Hepatocyte (in vitro differentiated cells): ENCODE results near the gene FAH. TPM values are rescaled to one million over a fixed set of nuclear protein-coding genes. Genes with fewer than 3 reads are reported as not detected.

ENCODE experiments used
- DNase-seq: peaks from one replicate; pipeline ENCODE4 v3.0.0-alpha.2; 2016; ENCODE audit warnings: low spot score
- H2AFZ ChIP-seq: fragments of 200-600 bp; sonication (generic); 2 replicates; pipeline ENCODE4 v1.6.0; 2016; ENCODE audit warnings: antibody characterized with exemption, mild to moderate bottlenecking
- H3K27ac ChIP-seq: fragments of 200-600 bp; sonication (generic); 2 replicates; pipeline ENCODE4 v1.5.1; 2016; ENCODE audit warnings: mild to moderate bottlenecking
- H3K27me3 ChIP-seq: fragments of 200-600 bp; sonication (generic); 2 replicates; pipeline ENCODE4 v1.6.1; 2016
- H3K36me3 ChIP-seq: fragments of 200-600 bp; sonication (generic); replicated peaks from 2 replicates; pipeline ENCODE4 v1.5.1; 2016; ENCODE audit warnings: low read depth; ENCODE audit not compliant: insufficient read depth
- H3K4me1 ChIP-seq: fragments of 200-600 bp; sonication (generic); 2 replicates; pipeline ENCODE4 v1.5.1; 2016; ENCODE audit warnings: mild to moderate bottlenecking, moderate library complexity; ENCODE audit not compliant: insufficient read depth
- H3K4me2 ChIP-seq: fragments of 200-600 bp; sonication (generic); 2 replicates; pipeline ENCODE4 v1.6.0; 2016
- H3K4me3 ChIP-seq: fragments of 200-600 bp; sonication (generic); 2 replicates; pipeline ENCODE4 v1.5.1; 2016; ENCODE audit warnings: mild to moderate bottlenecking
- H3K79me2 ChIP-seq: fragments of 200-600 bp; sonication (generic); 2 replicates; pipeline ENCODE4 v1.6.0; 2017; ENCODE audit warnings: mild to moderate bottlenecking
- H3K9me2 ChIP-seq: fragments of 200-600 bp; sonication (generic); replicated peaks from 2 replicates; pipeline ENCODE4 v1.6.0; 2017; ENCODE audit warnings: mild to moderate bottlenecking; ENCODE audit not compliant: insufficient read depth
- H3K9me3 ChIP-seq: fragments of 200-600 bp; sonication (generic); 2 replicates; pipeline ENCODE4 v1.5.1; 2016; ENCODE audit warnings: low read depth, mild to moderate bottlenecking
- H4K20me1 ChIP-seq: fragments of 200-600 bp; sonication (generic); 2 replicates; pipeline ENCODE4 v1.6.0; 2016; ENCODE audit warnings: mild to moderate bottlenecking; ENCODE audit not compliant: insufficient read depth, poor library complexity, severe bottlenecking
- EZH2 ChIP-seq: fragments of 200-600 bp; sonication (generic); IDR thresholded peaks from 2 replicates; pipeline ENCODE4 v1.6.1; 2016; ENCODE audit warnings: antibody characterized with exemption, mild to moderate bottlenecking, borderline replicate concordance
- EZH2phosphoT487 ChIP-seq: fragments of 200-600 bp; sonication (generic); IDR thresholded peaks from one replicate; pipeline ENCODE4 v1.6.1; 2018; ENCODE audit warnings: antibody characterized with exemption, mild to moderate bottlenecking, low read depth, moderate library complexity; ENCODE audit not compliant: unreplicated experiment, severe bottlenecking
- WGBS: methylation state at CpG from one replicate; pipeline ENCODE4 v1.1.6; 2016; ENCODE audit warnings: low lambda C conversion rate; ENCODE audit errors: missing lambda C conversion rate; 5-methylcytosine and 5-hydroxymethylcytosine counted together
- polyA plus RNA-seq: library from polyadenylated mRNA; unstranded; fragments of >200 nt; fragmentation: Nextera tagmentation; extraction: Ambion mirVana; gene quantifications from 2 replicates; pipeline ENCODE4 v1.2.1, GENCODE V29; 2016
- total RNA-seq: library from RNA; depleted of rRNA; stranded (reverse); fragments of >200 nt; gene quantifications from 2 replicates; pipeline ENCODE4 v1.2.3, GENCODE V29; 2014
- TF ChIP-seq, protein P1 (sequence below): fragments of 200-600 bp; sonication (generic); IDR thresholded peaks from 2 replicates; pipeline ENCODE4 v1.5.1; 2016; ENCODE audit warnings: antibody characterized with exemption, mild to moderate bottlenecking; ENCODE audit not compliant: poor library complexity

The FAH gene
- total and polyA plus RNA-seq, 2 experiments from 2014 or later: 58.0 to 90.5 TPM

DNA sequence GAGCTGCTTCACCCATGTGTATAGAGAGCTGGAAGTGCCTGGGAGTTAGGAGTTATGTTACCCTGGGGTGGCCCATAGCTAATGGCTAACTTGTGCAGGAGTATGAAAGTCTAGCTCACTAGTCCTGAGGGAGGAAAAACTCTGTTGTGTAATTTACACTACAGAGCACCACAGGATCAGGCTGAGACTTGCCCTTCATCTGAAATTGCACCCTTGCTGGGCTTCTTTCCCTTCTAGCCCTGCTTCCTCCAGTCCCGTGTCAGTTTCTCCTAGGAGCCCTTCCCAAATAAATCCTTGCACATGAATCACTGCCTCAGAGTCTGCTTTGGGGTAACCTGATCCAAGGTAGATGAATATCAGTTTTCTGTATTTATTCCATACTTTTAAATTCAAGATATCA lies 59.2 kb downstream of the FAH start:
- TF ChIP-seq EZH2: no peak
- H2AFZ ChIP-seq: no peak overlapping the region
- no peaks in the 10 kb centered on the region for H3K9me2 ChIP-seq

DNA sequence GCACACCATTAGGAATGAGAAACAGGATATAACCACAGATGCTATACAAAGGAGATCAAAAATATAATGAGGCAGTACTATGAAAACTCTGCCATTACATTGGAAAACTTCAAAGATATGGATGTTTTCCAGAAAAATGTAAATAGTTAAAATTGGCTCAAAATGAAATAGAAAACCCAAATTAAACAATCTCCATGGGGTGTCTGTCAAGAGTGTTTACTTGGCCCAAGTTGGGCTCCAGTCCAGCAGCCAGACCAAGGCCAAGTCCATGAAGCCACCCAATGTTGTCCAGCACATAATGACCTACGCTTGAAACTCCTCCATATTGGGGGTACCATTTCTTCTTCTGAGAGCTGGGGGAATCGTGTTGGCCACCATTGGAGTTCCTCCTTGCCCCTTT lies 62.1 kb downstream of the FAH start:
- Histone ChIP-seq H3K4me1 (no peaks in the 10 kb centered on the region), H3K27me3 (no peaks in the 10 kb centered on the region), H3K27ac (no peak overlapping the region), H3K79me2 (no peaks in the 10 kb centered on the region), H3K4me3 (no peak overlapping the region), H3K9me2 (no peaks in the 10 kb centered on the region), H4K20me1 (no peaks in the 10 kb centered on the region), H3K36me3 (no peaks in the 10 kb centered on the region), H3K4me2 (no peak overlapping the region), H3K9me3 (no peaks in the 10 kb centered on the region), H2AFZ (no peak overlapping the region)
- no peak for DNase-seq
- no peak for TF ChIP-seq EZH2phosphoT487
- TF ChIP-seq EZH2: no peak
- TF ChIP-seq, protein P1, sequence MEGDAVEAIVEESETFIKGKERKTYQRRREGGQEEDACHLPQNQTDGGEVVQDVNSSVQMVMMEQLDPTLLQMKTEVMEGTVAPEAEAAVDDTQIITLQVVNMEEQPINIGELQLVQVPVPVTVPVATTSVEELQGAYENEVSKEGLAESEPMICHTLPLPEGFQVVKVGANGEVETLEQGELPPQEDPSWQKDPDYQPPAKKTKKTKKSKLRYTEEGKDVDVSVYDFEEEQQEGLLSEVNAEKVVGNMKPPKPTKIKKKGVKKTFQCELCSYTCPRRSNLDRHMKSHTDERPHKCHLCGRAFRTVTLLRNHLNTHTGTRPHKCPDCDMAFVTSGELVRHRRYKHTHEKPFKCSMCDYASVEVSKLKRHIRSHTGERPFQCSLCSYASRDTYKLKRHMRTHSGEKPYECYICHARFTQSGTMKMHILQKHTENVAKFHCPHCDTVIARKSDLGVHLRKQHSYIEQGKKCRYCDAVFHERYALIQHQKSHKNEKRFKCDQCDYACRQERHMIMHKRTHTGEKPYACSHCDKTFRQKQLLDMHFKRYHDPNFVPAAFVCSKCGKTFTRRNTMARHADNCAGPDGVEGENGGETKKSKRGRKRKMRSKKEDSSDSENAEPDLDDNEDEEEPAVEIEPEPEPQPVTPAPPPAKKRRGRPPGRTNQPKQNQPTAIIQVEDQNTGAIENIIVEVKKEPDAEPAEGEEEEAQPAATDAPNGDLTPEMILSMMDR: no peak
- 92% methylated on average over 2 of the region's 2 CpGs for WGBS

More for the DNA sequence above, 59.2 kb downstream of the FAH start:
- no peak overlapping the region for H3K27ac ChIP-seq
- H3K4me3 ChIP-seq: no peak overlapping the region
- no peak for DNase-seq
- H3K79me2 ChIP-seq: no peaks in the 10 kb centered on the region
- no peaks in the 10 kb centered on the region for H3K36me3 ChIP-seq
- H3K4me1 ChIP-seq: peaks cover 11% of the 10 kb centered on the region
- no peaks in the 10 kb centered on the region for H3K9me3 ChIP-seq
- 81% methylated on average over 1 of the region's 1 CpG for WGBS
- H3K27me3 ChIP-seq: no peaks in the 10 kb centered on the region
- no peaks in the 10 kb centered on the region for H4K20me1 ChIP-seq
- no peak overlapping the region for H3K4me2 ChIP-seq

DNA sequence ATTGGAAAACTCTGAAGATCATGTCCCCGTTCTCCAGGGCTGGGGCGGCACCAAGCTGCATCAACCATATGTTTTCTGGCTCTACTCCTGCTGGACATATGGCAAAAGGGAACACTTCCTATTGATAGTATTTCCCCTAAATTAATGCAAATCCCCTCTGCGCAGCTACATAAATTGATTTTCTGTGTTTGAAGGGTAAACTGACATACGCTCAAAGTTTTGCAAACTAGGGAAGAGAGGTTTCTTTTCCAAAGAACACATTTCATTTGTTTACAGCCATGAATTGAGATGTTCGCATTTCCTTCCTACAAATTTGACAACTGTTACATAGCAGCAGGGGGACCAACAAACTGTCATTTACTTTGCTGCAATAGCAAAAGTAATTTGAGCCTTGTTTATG lies 63.3 kb downstream of the FAH start:
- Histone ChIP-seq H3K36me3 (no peaks in the 10 kb centered on the region), H3K27me3 (no peaks in the 10 kb centered on the region), H3K79me2 (no peaks in the 10 kb centered on the region), H3K9me2 (no peaks in the 10 kb centered on the region), H4K20me1 (no peaks in the 10 kb centered on the region), H3K4me2 (no peak overlapping the region), H3K9me3 (no peaks in the 10 kb centered on the region), H2AFZ (no peak overlapping the region), H3K4me3 (no peak overlapping the region), H3K27ac (no peak overlapping the region), H3K4me1 (no peaks in the 10 kb centered on the region)
- 92% methylated on average over 5 of the region's 5 CpGs for WGBS
- TF ChIP-seq EZH2phosphoT487 (no peak), EZH2 (no peak)
- TF ChIP-seq, protein P1: no peak
- no peak for DNase-seq

DNA sequence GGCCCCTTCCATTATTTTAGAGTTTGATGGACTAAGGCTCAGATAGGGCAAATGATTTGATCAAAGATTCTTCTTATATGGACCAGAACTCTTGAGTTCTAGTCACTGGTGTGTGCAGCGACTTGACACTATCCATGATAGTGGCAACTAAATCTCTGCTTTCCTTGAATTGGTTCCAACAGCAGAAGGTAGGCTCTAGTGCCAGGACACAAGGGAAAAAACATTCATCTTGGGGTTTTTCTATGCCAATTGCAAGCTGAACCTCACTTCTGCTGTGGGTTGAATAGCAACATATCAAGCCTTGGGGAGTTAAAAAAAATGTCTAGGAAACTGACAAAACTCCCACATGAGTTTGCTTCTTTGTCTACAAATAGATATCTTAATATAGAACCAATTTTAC lies 64.1 kb downstream of the FAH start:
- H3K4me1 ChIP-seq: no peaks in the 10 kb centered on the region
- H3K27ac ChIP-seq: no peak overlapping the region
- H4K20me1 ChIP-seq: no peaks in the 10 kb centered on the region
- no peaks in the 10 kb centered on the region for H3K9me3 ChIP-seq
- H3K4me3 ChIP-seq: no peak overlapping the region
- TF ChIP-seq EZH2phosphoT487: no peak
- TF ChIP-seq, protein P1: no peak
- TF ChIP-seq EZH2: no peak
- H3K9me2 ChIP-seq: no peaks in the 10 kb centered on the region
- H3K36me3 ChIP-seq: no peaks in the 10 kb centered on the region
- no peak overlapping the region for H2AFZ ChIP-seq
- 95% methylated on average over 1 of the region's 1 CpG for WGBS
- DNase-seq: no peak
- no peaks in the 10 kb centered on the region for H3K79me2 ChIP-seq
- H3K4me2 ChIP-seq: no peak overlapping the region
- no peaks in the 10 kb centered on the region for H3K27me3 ChIP-seq
